H1 (cell line): ENCODE results near the gene EEF2K.

ENCODE experiments used
- EZH2 ChIP-seq: fragments of 200-600 bp; sonication (generic); IDR thresholded peaks from 2 replicates; pipeline ENCODE4 v1.7.1; 2012; ENCODE audit warnings: low read depth, mild to moderate bottlenecking, moderate library complexity, low read length, inconsistent platforms; ENCODE audit not compliant: severe bottlenecking
- JUN ChIP-seq: IDR thresholded peaks from 2 replicates; pipeline ENCODE4 v1.6.1; 2011; ENCODE audit warnings: low read depth, mild to moderate bottlenecking, improper control_type of control experiment, low read length
- NRF1 ChIP-seq: IDR thresholded peaks from 2 replicates; pipeline ENCODE4 v1.6.1; 2011; ENCODE audit warnings: mild to moderate bottlenecking, low read depth, low read length, improper control_type of control experiment
- PHF8 ChIP-seq: fragments of 200-600 bp; sonication (generic); conservative IDR thresholded peaks from 2 replicates; pipeline ENCODE4 v1.7.1; 2012; ENCODE audit warnings: low read depth, mild to moderate bottlenecking, inconsistent platforms, low read length, moderate library complexity
- POLR2AphosphoS5 ChIP-seq: IDR thresholded peaks from 2 replicates; pipeline ENCODE4 v1.6.1; 2011; ENCODE audit warnings: low read depth, low read length
- RBBP5 ChIP-seq: IDR thresholded peaks from 2 replicates; pipeline ENCODE4 v1.7.1; 2012; ENCODE audit warnings: low read depth, mild to moderate bottlenecking, inconsistent platforms, low read length, moderate library complexity, borderline replicate concordance
- TF ChIP-seq, protein P1 (sequence below), 3 experiments: IDR thresholded peaks; 1 replicate in 2 of 3; 2 replicates in 1 of 3; pipeline versions ENCODE4 v1.5.1 to v1.6.1; 2011; ENCODE audit warnings: low read length in 3 of 3, mild to moderate bottlenecking in 3 of 3, inconsistent platforms in 2 of 3, low read depth in 1 of 3, moderate library complexity in 1 of 3; ENCODE audit not compliant: insufficient read depth in 1 of 3; ENCODE audit errors: control extremely low read depth in 1 of 3

DNA sequence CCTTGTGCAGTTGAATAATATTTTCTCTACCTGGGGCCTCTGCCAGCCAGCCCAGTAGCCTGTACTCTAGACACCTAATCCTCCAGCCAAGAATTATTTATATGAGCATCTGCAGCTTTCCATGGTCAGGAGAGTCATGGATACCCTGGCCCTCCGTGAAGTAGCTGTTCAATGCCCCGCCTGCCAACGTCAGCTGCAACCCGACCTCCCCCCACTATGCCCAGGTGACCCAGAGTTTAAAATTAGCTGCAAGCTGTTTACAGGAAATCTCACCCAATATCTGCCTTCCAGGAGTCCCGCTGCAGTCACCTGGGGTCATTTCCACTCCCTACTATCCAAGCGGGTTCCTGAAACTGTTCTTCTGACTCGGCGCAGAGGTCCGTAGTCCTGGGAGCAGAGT lies 31.4 kb upstream of the EEF2K start:
- TF ChIP-seq, protein P1, sequence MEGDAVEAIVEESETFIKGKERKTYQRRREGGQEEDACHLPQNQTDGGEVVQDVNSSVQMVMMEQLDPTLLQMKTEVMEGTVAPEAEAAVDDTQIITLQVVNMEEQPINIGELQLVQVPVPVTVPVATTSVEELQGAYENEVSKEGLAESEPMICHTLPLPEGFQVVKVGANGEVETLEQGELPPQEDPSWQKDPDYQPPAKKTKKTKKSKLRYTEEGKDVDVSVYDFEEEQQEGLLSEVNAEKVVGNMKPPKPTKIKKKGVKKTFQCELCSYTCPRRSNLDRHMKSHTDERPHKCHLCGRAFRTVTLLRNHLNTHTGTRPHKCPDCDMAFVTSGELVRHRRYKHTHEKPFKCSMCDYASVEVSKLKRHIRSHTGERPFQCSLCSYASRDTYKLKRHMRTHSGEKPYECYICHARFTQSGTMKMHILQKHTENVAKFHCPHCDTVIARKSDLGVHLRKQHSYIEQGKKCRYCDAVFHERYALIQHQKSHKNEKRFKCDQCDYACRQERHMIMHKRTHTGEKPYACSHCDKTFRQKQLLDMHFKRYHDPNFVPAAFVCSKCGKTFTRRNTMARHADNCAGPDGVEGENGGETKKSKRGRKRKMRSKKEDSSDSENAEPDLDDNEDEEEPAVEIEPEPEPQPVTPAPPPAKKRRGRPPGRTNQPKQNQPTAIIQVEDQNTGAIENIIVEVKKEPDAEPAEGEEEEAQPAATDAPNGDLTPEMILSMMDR (IDR thresholded peaks at IDR 0.05; ENCODE audit: control extremely low read depth in 1 of 3, insufficient read depth in 1 of 3, low read depth in 1 of 3, low read length in 3 of 3) = no peak
- TF ChIP-seq RBBP5 (no peak), NRF1 (no peak), EZH2 (no peak), POLR2AphosphoS5 (no peak), JUN (no peak), PHF8 (no peak)
